ENCODE measurements around the gene FCAMR. TPM values are rescaled to one million over a fixed set of nuclear protein-coding genes. Genes with fewer than 3 reads are reported as not detected.

FCAMR gene
- total RNA-seq, 2 donors from 2014 or later, result 2.3 TPM; not detected in 1

DNA sequence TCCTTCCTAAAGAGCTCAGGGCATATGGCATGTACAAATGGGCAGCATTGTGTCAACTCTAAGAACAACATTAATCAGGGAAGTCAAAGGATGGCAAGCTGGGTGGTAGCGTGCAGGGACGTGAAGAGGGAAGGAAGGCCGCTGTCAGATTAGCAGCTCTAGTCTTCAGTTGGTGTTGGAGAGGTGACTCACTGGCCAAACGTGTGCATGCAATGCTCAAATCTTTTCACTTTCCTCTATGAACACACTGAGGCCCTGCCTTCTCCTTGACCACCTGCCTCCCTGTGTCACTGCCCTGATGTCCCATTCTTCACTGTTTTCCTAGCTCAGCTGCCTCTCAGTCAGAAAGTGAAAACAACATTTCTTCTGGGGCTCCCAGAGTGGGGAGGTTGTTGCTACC is 18.1 kb downstream of the FCAMR start:
- Histone ChIP-seq H3K36me3 (no peaks in the 10 kb centered on the region), H3K4me1 (replicated peaks) (no peaks in the 10 kb centered on the region), H3K4me3 (no peak overlapping the region), H3K27ac (no peak overlapping the region), H3K9me3 (no peaks in the 10 kb centered on the region), H3K27me3 (replicated peaks; ENCODE audit: insufficient read depth) (no peaks in the 10 kb centered on the region)
- DNase-seq (ENCODE audit: low spot score), result no peak
- no peak for TF ChIP-seq POLR2A (IDR thresholded peaks at IDR 0.05)
- TF ChIP-seq, protein P1, sequence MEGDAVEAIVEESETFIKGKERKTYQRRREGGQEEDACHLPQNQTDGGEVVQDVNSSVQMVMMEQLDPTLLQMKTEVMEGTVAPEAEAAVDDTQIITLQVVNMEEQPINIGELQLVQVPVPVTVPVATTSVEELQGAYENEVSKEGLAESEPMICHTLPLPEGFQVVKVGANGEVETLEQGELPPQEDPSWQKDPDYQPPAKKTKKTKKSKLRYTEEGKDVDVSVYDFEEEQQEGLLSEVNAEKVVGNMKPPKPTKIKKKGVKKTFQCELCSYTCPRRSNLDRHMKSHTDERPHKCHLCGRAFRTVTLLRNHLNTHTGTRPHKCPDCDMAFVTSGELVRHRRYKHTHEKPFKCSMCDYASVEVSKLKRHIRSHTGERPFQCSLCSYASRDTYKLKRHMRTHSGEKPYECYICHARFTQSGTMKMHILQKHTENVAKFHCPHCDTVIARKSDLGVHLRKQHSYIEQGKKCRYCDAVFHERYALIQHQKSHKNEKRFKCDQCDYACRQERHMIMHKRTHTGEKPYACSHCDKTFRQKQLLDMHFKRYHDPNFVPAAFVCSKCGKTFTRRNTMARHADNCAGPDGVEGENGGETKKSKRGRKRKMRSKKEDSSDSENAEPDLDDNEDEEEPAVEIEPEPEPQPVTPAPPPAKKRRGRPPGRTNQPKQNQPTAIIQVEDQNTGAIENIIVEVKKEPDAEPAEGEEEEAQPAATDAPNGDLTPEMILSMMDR (IDR thresholded peaks at IDR 0.05), result no peak
- TF ChIP-seq POLR2AphosphoS5 (IDR thresholded peaks at IDR 0.05), result no peak
- intact Hi-C loops (cut with DNase I), result no loop called here
- 57% methylated on average over 4 of the region's 4 CpGs for WGBS

DNA sequence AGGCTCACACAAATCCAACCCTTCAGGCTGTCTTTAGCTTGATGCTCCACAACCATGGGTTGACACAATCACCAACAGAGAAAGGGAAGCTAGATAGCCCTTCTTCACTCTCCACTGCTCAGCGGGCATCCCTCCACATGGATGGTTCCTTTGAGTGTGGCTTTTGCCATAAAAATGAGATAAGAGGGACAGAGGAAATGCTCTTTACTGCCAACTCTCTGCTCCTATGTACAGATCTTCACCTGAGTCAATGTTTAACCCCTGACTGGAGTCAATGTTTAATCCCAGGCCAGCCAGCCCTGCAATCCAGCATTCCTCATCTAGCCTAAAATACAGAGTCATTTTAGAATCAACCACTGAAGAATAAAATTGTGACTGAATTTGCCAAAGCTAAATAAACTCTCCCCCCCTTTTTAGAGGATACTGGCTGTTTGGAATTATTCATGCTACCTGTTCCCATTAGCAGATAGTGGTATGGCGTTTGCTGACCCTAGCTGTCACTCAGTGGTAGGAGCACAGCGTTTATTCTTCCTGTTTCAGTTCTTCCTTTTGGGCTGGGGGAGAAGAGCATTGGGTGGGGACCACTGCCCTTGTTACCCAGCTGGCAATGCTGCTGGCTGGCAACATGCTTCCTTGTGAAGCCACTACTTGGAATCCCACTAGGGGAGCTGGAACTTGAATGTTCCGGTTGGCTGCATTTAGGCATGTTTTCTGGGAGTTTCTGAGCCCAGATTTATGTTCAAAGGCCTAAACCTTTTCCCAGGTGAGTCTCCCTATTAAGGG is 18.8 kb downstream of the FCAMR start:
- DNase-seq (ENCODE audit: low spot score), result no peak

DNA sequence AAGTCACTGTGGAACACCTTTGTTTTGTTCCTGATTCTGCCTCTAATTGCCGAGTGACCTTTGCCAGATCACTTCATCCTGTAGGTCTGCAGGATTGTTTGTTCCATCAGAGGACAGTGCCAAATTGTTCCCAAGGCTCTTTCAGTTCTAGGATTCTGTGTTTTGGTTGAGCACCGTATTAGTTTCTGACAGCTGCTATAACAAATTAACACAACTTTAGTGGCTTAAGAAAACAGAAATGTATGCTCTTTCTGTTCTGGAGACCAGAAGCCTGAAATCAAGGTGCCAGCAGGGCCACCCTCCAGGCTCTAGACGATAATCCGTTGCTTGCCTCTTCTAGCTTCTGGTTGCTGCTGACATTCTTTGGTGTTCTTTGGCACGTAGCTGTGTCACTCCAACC is 20.6 kb downstream of the FCAMR start:
- WGBS, result 95% methylated on average over 5 of the region's 5 CpGs
- intact Hi-C loops (cut with DNase I), result no loop called here

More for the DNA sequence above, 18.8 kb downstream of the FCAMR start:
- no peaks in the 10 kb centered on the region for H3K36me3 ChIP-seq
- H3K27me3 ChIP-seq (replicated peaks; ENCODE audit: insufficient read depth), result no peaks in the 10 kb centered on the region
- H3K9me3 ChIP-seq, result no peaks in the 10 kb centered on the region
- no peak overlapping the region for H3K27ac ChIP-seq
- TF ChIP-seq POLR2A (IDR thresholded peaks at IDR 0.05) (no peak), POLR2AphosphoS5 (IDR thresholded peaks at IDR 0.05) (no peak)
- TF ChIP-seq, protein P1 (IDR thresholded peaks at IDR 0.05), result no peak
- intact Hi-C loops (cut with DNase I), result no loop called here
- WGBS, result 85% methylated on average over 4 of the region's 4 CpGs
- H3K4me3 ChIP-seq, result no peak overlapping the region
- no peaks in the 10 kb centered on the region for H3K4me1 ChIP-seq (replicated peaks)

DNA sequence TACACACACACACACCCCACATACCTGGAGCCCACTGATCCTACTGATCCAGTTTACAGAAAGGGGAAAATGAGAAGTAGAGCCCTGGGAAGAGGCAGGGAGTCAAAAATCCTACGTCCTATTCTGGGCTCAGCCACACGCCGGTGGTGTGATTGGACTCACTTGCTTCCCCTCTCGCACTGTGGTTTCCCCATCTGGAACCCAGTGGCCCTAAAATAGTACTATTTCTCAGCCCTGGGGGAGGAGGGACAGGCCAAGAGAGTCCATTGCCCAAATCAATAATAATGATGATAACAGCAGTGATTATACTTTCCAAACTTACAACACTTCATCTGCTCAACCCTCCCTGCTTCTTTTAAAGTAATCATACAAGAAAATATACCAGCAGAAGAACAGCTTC is 21.1 kb downstream of the FCAMR start:
- intact Hi-C loops (cut with DNase I), result no loop called here
- TF ChIP-seq POLR2AphosphoS5 (IDR thresholded peaks at IDR 0.05) (no peak), POLR2A (IDR thresholded peaks at IDR 0.05) (no peak)
- TF ChIP-seq, protein P1 (IDR thresholded peaks at IDR 0.05), result no peak
- Histone ChIP-seq H3K9me3 (no peaks in the 10 kb centered on the region), H3K27ac (no peak overlapping the region), H3K36me3 (no peaks in the 10 kb centered on the region), H3K4me1 (replicated peaks) (no peaks in the 10 kb centered on the region), H3K4me3 (no peak overlapping the region), H3K27me3 (replicated peaks; ENCODE audit: insufficient read depth) (no peaks in the 10 kb centered on the region)
- 94% methylated on average over 4 of the region's 4 CpGs for WGBS
- no peak for DNase-seq (ENCODE audit: low spot score)

More for the DNA sequence above, 20.6 kb downstream of the FCAMR start:
- Histone ChIP-seq H3K27me3 (replicated peaks; ENCODE audit: insufficient read depth) (no peaks in the 10 kb centered on the region), H3K36me3 (no peaks in the 10 kb centered on the region), H3K27ac (no peak overlapping the region), H3K4me3 (no peak overlapping the region), H3K9me3 (no peaks in the 10 kb centered on the region), H3K4me1 (replicated peaks) (no peaks in the 10 kb centered on the region)
- no peak for DNase-seq (ENCODE audit: low spot score)
- TF ChIP-seq POLR2A (IDR thresholded peaks at IDR 0.05), result no peak
- TF ChIP-seq POLR2AphosphoS5 (IDR thresholded peaks at IDR 0.05), result no peak
- TF ChIP-seq, protein P1 (IDR thresholded peaks at IDR 0.05), result no peak

DNA sequence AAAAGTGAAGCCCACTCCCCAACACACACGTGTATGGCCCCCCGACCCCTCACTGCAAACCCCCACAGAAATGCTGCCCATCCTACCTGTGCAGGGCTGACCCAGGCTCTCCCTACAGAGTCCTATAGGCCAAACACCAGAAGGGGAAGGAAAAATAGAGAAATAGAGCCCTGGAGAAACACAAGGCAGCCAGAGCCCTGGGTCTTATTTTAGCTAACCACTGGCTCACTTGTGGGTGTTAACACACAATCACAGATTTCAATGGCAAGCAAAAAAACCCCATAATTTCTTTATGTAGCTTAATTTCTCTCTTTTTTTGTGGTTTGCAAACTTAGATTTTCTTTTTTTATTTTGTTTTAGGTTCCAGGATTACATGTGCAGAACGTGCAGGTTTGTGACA is 23.0 kb downstream of the FCAMR start:
- WGBS, result 82% methylated on average over 3 of the region's 3 CpGs
- intact Hi-C loops (cut with DNase I), result no loop called here
- TF ChIP-seq POLR2AphosphoS5 (IDR thresholded peaks at IDR 0.05) (no peak), POLR2A (IDR thresholded peaks at IDR 0.05) (no peak)
- TF ChIP-seq, protein P1 (IDR thresholded peaks at IDR 0.05), result no peak
- DNase-seq (ENCODE audit: low spot score), result no peak
- H3K36me3 ChIP-seq, result no peaks in the 10 kb centered on the region
- no peaks in the 10 kb centered on the region for H3K4me1 ChIP-seq (replicated peaks)
- H3K27me3 ChIP-seq (replicated peaks; ENCODE audit: insufficient read depth), result no peaks in the 10 kb centered on the region
- no peaks in the 10 kb centered on the region for H3K9me3 ChIP-seq
- no peak overlapping the region for H3K4me3 ChIP-seq
- H3K27ac ChIP-seq, result no peak overlapping the region
